ENCODE measurements around the gene VSIG4.

DNA sequence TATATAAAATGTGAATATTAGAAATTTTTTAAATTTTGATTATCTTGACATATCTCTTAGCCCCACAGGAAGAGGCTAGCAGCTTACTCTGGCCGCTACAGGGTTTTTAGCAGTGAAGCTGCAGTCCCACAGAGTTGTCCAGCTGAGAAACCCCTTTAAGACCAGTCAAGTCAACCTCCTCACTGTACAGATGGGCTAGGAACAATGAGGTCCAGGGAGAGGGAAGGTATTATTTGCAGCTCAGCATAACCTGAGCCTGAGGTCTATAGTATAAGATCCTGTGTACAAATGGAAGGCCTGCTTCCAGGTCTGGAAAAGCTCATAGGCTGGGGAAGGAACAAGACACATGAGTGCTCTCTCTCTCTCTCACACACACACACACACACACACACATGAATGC is 1.8 kb downstream of the VSIG4 start:
- TF ChIP-seq, protein P1, sequence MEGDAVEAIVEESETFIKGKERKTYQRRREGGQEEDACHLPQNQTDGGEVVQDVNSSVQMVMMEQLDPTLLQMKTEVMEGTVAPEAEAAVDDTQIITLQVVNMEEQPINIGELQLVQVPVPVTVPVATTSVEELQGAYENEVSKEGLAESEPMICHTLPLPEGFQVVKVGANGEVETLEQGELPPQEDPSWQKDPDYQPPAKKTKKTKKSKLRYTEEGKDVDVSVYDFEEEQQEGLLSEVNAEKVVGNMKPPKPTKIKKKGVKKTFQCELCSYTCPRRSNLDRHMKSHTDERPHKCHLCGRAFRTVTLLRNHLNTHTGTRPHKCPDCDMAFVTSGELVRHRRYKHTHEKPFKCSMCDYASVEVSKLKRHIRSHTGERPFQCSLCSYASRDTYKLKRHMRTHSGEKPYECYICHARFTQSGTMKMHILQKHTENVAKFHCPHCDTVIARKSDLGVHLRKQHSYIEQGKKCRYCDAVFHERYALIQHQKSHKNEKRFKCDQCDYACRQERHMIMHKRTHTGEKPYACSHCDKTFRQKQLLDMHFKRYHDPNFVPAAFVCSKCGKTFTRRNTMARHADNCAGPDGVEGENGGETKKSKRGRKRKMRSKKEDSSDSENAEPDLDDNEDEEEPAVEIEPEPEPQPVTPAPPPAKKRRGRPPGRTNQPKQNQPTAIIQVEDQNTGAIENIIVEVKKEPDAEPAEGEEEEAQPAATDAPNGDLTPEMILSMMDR (IDR thresholded peaks at IDR 0.05), result no peak
- TF ChIP-seq POLR2A (IDR thresholded peaks at IDR 0.05), result no peak

Measured in thyroid gland (tissue), 4 donors.